HG03520 (cell line): ENCODE results near the gene ZNF12.
"Not testable (repeated sequence)": the region's sequence is repeated elsewhere in the genome, so short reads cannot be mapped to it uniquely, and the experiment has no call there.

Source experiments
- ATAC-seq: cut with Tn5 transposase; IDR thresholded peaks from one replicate; pipeline ENCODE4 v1.9.1; 2021; ENCODE audit warnings: mild to moderate bottlenecking, moderate library complexity; ENCODE audit not compliant: unreplicated experiment

ZNF12 gene

GRCh38 chr7:6706666-6707407 is at the start of gene ZNF12:
Gene ZNF12, minus strand, starts transcription at chr7:6706947. Its CDS starts 1,774 bp downstream, at chr7:6705173.
- peak; percentile 81 for ATAC-seq

DNA sequence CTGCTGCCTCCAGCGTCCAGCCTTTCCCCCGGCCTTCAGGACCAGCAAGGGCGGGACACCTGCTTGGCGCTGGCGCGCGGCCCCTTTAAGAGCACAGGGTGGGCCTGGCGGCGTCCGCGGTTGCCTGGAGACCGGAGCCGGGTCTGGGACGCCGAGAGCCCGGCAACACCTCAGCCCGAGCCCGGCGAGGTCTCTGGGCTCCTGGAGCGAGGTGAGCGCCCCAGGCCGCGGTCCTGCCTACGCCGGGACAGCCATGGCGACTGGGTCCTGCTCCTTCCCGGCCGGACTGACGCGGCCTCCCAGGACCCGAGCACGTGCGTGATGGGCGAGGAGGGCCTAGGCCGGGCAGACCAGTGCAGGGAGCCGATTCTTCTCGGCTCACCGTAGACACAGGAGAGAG is 47.2 kb upstream of the ZNF12 start, which contains the start of gene RSPH10B2:
RSPH10B2 (plus strand) TSS at position 140 of the 400 bp plus-strand sequence. CDS start 3,575 bp downstream, outside the sequence.
- not testable (repeated sequence) for ATAC-seq

- ATAC-seq: not testable (repeated sequence)
Measured at GRCh38 chr7:6750173-6750572, 43.4 kb upstream of the ZNF12 start.

GRCh38 chr7:6749335-6749734 is 42.6 kb upstream of the ZNF12 start:
- not testable (repeated sequence) for ATAC-seq

GRCh38 chr7:6744410-6745100 is 37.8 kb upstream of the ZNF12 start:
- not testable (repeated sequence) for ATAC-seq

GRCh38 chr7:6738415-6738814 is 31.7 kb upstream of the ZNF12 start:
- ATAC-seq: not testable (repeated sequence)

DNA sequence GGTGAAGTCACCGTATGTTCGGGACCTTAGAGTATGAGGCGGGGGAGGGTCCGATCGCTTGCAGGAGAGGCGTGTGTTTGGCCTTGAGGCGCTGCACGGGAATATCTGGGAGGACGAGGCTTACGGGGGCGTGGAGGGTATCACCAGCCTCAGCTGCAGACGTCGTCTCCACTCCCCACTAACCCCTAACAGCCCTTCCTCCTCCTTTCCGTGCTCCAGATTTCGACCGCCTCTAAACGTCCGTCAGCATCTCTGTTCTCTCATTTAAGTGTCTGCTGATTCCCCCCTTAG is 23.5 kb upstream of the ZNF12 start:
- ATAC-seq: no peak

DNA sequence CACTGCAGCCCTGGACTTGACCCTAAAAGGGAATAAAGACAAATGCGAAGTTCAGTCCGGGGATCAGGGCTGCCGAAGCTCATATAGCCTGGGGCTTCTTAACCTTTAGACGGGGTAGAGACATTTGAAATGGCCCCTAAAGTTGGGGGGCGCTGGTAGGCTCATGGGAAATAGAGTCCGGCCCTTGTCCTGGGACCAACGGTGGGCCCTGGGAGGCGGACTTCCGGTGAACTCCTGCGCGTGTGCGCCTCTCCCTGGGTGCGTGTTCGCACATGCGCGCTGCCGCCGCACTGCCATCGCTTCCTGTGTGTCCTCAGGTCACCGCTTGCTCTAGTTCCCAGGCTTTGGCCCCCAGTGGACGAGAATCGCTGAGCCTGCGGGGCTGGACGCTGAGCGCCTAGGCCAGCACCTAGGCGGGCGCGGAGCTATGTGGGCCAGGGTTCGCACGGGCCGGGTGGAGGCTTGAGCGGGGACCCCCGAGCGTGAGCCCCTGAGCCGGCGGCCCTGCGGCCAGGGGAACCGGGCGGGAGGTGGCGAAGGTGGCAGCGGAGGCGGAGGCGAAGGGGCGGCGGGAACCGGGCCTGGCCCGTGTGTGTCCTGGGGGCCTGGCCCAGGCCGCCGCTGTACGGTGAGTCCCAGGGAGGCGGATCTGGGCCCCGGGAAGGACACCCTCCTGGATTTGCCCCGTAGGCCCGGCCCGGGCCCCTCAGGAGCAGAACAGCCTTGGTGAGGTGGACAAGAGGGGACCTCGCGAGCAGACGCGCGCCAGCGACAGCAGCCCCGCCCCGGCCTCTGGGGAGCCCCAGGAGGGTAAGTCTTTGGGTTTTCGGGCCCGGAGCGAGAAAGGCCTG is 23.0 kb upstream of the ZNF12 start:
- ATAC-seq: peak; percentile 89

DNA sequence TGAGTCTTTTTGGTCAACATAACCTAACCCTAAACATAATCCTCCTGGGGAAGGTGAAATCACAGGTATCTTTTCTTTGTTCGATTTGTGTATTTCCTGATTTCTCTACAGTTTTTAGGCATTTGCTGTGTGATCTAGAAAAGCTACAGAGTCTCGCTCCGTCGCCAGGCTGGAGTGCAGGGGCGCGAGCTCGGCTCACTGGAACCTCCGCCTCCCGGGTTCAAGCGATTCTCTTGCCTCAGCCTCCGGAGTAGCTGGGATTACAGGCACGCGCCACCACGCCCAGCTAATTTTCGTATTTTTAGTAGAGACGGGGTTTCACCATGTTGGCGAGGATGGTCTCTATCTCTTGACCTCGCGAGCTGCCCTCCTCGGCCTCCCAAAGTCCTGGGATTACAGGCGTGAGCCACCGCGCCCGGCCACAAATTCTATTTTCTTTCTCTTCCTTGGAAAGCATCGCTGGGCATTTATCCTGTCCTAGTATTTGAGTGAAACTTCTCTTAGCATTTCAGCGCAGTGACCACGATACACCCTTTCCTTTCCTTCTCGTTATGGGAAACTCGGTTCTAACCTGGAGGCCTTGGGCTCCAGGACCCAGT is 22.2 kb upstream of the ZNF12 start:
- not testable (repeated sequence) for ATAC-seq

- no peak for ATAC-seq
Measured at GRCh38 chr7:6727663-6728062, 20.9 kb upstream of the ZNF12 start.

- not testable (repeated sequence) for ATAC-seq
Measured at GRCh38 chr7:6726341-6726740, 19.6 kb upstream of the ZNF12 start.

DNA sequence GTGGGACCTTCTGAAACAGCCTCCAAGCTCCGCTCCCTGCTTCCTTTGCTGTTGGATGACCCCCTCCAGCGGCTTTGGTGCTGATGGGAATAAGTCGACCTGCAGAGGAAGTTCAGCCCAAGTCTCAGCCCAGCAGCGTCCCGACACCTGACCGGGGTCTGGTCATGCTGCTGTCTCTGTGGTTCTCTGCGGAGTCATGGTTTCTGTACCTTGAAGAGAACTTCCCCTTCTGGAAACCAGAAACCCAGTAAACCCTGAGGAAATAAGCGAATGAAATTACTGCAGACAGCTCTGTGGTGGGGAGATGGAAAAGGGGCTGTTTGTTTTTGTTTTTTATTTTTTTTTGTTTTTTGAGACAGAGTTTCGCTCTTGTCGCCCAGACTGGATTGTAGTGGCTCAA is 18.3 kb upstream of the ZNF12 start:
- peak; percentile 65 for ATAC-seq

GRCh38 chr7:6724351-6724750 is 17.6 kb upstream of the ZNF12 start:
- ATAC-seq: not testable (repeated sequence)

DNA sequence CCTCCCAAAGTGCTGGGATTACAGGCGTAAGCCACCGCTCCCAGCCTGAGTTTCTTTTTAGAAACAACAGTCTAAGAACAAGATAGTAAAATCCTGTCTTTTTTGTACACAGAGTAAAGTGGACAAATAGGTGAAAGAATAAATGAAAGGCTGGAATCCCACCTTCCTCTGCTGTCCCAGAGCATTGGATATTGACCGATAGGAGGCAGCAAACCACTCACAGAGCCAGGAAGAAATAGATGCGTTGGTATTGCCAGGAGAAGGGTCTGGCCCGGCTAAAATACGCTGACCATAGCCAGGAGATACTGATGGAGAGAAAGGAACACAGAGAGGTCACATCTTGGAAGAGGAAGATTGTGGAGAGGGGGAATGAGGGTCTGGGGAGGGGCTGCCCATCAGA is 11.4 kb upstream of the ZNF12 start:
- no peak for ATAC-seq

DNA sequence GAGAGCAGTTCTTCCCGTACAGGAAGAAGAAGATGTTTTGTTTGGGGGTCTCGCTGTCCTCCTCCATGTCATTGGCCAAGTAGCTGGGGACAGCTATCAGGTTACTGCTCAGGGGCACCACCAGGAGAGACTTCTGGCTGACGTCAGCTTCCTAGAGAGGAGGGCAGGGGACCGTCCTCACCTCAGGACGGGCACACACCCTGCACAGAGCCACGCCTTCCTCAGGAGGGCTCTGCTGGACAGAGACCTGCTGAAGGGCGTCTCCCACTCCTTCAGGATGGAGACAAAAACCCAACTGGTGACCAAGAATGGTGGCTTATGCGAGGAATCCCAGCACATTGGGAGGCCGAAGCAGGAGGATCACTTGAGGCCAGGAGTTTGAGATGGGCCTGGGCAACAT is 9.2 kb upstream of the ZNF12 start:
- not testable (repeated sequence) for ATAC-seq

DNA sequence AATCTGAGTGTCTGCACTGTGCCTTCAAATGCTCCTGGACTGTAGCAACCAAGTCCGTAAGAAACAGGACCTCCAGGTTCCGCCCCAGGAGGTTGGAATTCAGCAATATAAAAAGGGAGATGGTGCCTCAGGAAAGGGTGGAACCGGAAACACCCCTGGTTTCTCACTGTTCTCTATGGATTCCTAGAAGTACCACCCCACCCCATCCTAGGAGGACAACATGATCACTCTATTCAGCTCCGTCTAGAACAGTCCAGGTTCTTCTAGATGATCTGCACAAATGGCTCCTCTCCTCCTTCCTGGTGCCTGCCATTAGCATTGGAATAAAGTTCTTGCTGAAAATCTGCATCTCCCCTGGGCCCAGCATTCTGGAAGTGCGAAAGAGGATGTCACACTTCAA is 7.6 kb upstream of the ZNF12 start:
- ATAC-seq: no peak

DNA sequence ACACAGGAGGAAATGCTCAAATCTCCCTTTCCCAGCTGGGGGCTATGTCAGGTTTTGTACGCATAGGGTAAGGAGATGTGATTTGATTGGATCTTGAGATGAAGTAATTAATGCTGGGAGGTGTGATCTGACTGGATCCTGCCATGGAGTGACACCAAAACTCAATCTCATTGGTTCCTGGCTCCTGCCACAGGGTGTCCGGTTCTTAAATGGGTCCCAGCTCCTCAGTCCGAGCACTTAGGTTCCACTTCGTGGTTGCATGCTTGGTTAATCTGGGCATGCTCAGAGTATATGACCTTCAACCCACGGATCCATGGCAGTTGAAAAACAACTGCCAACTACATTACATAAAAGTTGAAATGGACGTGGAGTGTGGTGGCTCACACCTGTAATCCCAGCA is 3.1 kb upstream of the ZNF12 start:
- no peak for ATAC-seq

DNA sequence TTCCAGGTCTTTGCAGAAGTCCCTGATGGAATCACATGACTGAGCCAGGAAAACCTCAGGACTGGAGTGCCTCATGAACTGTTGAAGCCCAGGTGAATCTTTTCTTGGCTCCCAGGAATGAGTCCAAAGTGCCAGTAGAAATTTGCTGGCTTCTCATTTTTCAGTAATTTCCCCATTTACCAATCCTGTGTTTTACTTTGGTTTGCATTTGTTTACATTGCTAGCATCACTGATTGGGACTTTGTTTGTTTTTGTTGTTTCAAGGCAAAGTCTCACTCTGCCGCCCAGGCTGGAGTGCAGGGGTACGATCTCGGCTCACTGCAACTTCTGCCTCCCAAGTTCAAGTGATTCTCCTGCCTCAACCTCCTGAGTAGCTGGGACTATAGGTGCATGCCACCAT is 1.6 kb upstream of the ZNF12 start:
- no peak for ATAC-seq

GRCh38 chr7:6705959-6706665 is 635 bp downstream of the ZNF12 start:
- ATAC-seq: peak; percentile 35

DNA sequence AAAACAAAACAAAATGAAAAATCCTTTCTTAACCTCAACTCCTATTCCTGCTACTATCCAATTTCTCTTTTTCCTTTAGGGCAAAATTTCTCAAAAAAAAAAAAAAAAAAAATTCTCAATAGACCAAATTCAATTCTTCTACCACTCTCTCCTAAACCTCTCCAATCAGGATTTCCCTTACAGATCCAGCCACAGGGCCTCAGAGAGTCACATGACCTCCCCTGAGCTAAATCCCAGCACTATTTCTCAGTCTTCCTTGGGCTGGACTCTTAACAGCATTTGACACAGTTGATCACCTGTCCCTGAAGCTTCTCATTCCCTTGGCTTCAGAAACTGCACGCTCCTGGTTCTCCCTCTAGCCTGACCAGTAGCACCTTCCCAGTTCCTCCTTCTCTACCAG is 4.9 kb downstream of the ZNF12 start:
- ATAC-seq: no peak
